GM19193 (cell line): ENCODE measurements around the gene PRCC.
A peak's percentile ranks its signal among the peaks of the same experiment; 100 is the strongest.

Experiments used
- POLR2A ChIP-seq: IDR thresholded peaks from 4 replicates; pipeline ENCODE4 v1.6.1; 2011; ENCODE audit not compliant: insufficient read depth, insufficient read length; ENCODE audit errors: extremely low read depth

The PRCC gene

DNA sequence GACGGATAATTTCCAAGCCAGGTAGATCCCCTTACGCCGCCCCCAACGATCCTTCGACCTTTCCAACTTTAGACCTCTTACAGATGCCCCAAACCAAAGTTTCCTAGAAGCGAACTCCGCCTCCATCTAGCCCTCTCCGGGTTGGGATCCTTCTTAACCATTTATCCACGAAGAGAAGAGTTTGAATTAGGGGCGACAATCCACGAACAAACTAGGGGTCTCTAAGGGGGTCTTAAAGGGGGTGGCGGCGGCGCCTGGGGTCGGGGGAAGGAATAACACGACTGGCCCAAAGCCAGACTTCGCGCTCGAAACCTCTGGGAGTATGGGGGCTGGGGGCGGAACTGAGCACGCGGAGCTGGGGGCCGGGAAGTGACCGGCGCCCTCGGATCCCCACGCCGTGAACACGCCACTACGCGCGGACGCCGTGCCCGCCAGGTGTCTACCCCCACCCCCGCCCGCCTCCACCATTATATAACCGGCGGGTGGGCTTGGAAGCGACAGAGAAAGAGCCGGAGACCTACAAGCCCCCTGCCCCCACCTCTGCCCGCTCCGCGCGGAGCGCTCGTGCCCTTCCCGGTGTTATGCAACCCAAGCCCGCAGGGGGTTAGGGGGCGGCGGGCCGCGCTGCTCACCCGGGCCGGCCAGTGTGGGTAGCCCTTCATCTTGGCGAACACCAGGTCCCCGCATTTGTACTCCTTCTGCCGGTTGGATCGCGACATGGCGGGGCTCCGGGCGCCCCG, 16.5 kb upstream of the PRCC start:
- peak; percentile 52 for TF ChIP-seq POLR2A

DNA sequence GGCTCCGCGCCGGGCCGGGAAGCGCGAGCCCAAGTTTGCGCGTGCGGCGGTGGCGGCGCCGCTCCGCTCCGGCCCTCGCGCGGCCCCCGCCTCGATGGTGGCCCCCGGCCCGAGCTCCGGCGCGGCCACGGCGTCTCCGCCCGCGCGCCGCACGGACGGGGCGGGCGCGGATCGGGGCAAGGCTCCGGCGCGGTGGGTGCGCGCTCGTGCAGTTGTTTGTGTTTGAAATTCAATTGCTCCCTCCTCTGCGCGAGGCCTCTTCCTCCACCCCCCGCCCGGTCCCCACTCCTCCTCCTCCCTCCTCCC, 15.9 kb upstream of the PRCC start, which contains the start of gene HDGF:
Gene HDGF (minus strand): TSS at position 225 of the 306 bp plus-strand sequence. CDS start 246 bp downstream, outside the sequence.
- TF ChIP-seq POLR2A = no peak

DNA sequence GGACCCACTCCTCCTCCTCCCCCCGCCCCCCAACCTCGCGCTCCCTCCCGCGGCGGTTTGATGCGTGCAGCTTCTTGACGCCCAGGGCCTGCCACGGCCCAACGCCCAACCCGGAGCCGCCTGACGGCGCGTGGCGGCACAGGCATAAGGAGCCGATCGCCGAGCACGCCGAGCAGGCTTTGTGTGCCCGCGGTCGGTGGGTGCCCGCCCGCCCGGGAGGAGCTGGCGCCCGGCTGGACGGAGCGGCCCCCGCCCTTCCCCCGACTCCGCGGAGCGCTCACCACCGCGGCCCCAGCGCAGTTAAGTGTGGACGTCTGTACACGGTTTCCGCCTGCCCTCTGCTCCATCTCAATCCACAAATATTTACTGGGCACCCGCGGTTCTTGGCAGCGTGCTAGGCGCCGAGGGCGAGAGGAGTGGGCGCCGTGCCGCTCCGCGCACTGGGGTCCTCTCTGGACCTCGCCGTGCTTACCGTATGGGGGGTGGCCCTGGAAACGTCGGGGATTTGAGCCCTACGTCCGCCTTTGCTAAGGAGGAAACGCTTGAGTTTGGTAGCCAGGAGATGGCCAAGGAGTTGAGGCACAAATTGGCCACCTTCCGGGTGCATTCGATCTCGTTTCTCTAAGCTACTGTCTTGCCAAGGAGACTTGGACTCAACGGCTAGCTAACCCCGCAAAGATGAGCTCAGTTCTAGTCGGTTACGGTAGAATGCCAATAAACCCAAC, 15.4 kb upstream of the PRCC start:
- peak; percentile 64 for TF ChIP-seq POLR2A

DNA sequence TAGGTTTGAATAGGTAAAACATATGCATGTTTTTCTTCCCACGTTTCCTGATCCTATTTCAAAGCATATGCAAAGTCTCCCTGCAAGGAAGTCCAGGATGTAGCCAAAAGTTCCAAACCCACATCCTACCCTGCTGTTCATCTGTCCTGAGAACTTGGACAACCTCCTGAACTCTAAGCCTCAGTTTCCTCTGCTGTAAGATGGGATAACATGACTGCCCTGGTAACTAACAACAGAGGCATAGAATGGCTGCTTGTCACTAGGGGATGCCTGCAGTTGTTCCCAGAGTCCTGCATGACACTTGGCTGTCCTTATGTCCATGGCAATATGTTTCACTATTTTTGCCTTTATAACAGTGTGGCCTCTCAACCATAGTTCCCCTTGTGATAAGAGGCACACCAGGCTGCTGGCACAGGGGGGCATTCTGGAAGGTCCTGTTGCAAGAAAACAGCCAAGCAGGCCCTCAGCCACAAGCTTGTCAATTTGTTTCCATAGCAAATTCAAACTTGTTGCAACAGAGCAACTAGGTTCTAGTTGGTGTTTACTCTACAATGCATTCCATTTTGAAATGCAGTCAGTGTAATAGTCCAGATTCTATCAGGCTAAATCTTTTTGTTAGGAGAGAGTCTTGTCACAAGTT, 14.4 kb upstream of the PRCC start:
- no peak for TF ChIP-seq POLR2A

DNA sequence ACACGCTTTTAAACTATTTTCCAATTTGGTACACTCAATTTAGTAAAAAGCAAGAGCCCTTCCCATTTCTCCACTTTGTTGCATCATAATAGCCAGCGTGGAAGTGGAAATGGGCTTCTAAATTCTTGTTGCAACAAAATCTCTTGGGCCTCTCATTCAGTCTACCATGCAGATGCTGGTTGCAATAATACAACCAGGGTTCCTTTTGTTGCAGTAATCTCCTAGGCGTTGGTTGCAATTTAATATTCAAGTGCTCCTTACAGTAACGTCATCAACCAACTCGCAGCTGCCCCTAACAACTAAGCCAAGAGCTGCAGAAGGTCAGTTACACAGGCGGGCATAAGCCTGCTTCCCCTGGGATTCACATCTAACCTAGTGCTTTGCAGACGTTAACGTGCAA, 13.1 kb upstream of the PRCC start:
- TF ChIP-seq POLR2A = no peak

DNA sequence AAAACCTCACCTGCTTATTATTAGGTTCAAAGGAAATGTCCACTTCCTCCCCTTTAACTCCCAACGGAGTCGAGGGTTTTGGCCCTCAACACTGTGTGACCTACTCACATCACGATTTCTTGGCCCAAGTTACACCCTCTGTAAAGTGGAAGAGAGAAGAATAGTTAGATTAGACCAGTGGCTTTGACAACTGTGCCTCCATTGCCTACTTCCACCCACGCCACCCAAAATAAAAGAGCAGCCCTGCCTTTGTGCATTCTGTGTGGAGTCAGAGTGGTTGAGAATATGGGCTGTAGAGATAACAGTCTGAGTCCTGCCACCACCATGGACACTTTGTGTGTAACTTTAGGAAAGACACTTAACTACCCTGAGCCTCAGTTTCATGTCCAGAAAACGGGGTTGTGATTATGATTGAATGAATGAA, 11.8 kb upstream of the PRCC start:
- TF ChIP-seq POLR2A = no peak

DNA sequence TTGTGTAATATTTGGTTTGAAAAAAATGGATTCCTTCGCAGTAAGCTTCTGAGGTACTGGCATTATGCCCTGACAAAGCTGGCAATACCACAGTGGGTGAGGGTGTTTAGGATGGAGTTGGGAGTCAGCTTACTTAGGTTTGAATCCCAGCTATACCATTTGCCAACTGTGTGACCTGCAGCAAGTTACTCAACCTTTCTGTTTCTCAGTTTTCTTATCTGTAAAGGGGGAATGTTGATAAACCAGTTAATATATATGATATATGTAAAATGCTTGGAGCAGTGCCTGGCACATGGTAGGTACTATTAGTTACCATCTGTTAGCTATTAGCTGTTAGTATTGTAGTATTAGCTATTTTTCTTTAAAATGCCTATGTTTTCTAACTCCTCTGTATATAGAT, 11.0 kb upstream of the PRCC start:
- no peak for TF ChIP-seq POLR2A

DNA sequence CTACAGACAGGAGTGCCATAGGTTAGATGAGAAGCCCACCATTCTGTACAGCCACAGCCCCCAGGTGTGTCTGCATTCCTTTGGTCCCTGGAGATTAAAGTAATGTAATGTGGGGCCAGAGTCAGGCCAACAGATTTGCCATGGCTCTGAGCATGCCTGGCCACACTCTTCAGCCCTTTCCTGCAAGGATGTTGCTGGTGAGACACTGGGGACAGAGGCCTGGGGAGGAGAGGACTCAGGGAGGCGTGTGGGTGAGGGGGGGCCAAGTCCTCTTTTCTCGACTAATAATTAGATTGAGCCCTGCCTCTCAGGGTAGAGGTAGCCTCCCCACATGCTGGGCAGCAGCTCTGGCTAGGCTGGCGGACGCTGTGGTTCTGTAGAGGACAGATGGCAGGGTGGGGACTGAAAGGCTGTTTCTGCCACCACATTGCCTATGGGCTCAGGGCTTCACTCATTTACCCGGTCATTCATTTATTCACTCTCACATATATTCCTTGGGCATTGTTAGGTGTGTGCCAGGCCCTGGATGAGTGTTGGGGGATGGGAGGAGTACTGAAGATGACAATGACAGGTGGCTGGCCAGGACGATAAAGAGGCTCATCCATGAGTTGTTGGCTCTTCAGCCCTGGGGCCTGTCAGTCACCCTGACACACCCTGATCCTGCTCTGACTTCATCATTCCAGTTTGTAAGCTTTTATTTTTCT, 7.1 kb upstream of the PRCC start:
- TF ChIP-seq POLR2A = no peak

DNA sequence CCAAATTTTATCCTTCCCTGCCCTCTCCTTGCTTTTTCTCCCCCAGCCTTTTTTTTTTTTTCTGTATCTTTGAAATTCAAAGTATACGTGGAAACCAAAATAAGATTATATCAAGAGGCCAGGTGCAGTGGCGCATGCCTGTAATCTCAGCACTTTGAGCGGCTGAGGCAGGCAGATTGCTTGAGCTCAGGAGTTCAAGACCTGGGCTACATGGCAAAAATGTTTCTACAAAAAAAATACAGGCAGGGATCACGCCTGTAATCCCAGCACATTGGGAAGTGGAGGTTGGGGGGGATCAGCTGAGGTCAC, 6.6 kb upstream of the PRCC start:
- no peak for TF ChIP-seq POLR2A

DNA sequence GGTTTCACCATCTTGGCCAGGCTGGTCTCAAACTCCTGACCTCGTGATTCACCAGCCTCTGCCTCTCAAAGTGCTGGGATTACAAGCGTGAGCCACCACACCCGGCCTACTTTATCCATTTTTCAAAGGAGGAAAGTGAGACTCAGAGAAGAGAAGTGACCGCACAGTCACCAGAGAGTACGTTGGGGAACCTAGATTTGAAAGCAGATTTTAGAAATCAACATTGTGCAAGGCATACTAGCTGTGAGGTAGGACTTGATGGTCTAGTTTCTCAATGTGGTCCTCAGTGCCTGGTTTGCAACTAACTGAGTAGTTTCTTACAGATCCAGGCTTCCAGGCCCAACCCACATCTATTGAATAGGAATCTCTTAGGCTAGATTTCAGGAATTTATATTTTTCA, 1.7 kb upstream of the PRCC start:
- no peak for TF ChIP-seq POLR2A

DNA sequence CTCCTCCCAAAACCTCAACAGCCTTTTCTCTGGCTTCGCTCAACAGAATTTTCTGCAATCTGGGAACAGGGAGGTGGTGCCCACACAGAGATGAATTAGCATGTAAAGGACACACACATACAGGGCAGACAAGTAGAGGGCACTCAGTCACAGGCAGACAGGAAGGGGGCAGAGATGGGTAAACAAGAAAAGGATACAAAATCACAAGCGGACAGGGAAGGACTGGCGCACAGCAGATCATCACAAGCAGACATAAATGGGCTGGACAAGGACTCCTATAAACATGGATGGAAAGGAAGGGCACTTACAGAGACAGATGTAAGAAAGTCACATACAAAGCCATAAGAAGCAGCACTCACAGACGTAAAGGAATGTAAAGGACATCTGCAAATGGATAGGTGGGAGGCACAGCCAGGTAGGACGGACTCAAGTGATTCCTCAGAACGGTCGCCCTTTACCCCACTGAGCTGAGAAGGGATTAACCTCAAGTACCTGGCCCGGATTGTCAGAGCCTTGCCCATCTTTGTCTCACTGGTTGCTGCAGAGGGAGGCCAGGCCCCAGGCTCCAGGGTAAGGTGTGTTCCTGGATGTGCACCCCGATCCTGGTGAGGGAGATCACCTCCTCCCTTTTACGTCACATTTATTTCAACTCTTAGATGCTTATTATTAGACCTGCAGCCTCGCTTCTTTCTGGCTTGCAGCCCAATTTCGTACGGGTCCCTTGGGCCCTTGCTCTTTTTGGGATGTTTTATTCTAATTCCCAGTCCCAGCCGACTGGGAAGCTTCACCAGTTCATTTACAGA, 836 bp upstream of the PRCC start:
- peak; percentile 46 for TF ChIP-seq POLR2A

DNA sequence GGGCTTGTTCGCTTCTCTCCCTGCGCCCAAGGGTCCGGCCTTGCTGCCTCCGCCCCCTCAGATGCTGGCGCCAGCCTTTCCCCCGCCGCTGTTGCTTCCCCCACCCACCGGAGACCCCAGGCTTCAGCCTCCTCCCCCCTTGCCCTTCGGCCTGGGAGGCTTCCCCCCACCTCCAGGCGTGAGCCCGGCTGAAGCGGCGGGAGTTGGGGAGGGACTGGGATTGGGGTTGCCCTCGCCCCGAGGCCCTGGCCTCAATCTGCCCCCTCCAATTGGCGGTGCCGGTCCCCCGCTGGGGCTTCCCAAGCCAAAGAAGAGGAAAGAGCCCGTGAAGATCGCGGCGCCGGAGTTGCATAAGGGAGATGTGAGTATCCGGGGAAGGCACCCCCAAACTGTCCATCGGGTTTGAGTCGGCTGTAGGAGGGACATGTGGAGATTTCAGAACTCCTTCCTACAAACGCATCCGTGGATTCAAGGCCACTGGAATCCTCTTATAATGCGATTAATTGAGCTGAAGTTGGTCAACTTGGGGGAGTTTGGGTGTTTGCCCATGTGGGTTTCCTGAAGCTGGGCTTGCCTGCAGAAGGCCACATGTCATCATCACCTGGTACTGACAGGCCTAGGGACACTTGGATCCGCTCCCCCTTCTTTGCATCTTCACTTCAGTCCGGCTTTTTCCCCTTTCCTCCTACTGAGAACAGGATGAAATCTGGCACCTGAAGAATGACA, 707 bp downstream of the PRCC start:
- no peak for TF ChIP-seq POLR2A

DNA sequence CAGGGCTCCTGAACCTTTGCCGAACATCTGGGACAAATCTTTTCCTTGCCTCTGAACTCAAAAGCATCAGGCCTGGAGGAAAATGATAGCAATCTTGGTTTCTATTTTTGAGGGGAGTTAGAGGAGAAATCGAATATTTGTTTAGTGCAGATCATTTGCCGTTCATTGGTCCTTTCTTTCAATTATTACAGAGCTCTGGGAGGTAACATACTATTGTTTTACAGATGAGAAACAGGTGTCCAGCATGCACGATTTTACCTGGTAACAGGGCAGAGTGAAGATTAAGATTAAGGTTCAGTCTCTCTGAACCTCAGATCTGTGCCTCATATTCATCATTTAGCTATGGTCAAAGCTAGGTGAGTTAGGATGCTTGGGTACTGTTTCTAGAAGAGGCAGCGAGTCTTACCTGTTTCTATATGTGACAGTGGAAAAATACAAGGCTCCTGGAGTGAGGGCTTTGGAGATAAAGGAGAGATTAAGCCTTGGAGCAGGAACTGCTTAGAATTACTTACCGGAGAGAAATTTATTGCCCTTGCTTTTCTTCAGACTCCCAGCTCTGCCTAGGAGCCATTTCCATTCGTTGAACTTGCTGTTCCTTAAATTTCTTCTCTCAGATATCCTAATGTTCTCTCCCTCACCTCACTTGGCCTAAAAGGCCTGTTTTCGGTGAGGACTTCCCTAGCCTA, 1.4 kb downstream of the PRCC start:
- no peak for TF ChIP-seq POLR2A
